OCI-LY3 (cell line): ENCODE results near the gene RHBDD1.

Experiments used
- EZH2phosphoT487 ChIP-seq: fragments of 200-600 bp; shearing (Covaris generic); IDR thresholded peaks from 2 replicates; pipeline ENCODE4 v1.6.1; 2018; ENCODE audit warnings: antibody characterized with exemption, mixed run types, low read depth
- TF ChIP-seq, protein P1 (sequence below): fragments of 200-600, 300-600 bp; sonication (generic); IDR thresholded peaks from 2 replicates; pipeline ENCODE4 v1.5.1; 2014; ENCODE audit warnings: antibody characterized with exemption, low read length, low read depth

DNA sequence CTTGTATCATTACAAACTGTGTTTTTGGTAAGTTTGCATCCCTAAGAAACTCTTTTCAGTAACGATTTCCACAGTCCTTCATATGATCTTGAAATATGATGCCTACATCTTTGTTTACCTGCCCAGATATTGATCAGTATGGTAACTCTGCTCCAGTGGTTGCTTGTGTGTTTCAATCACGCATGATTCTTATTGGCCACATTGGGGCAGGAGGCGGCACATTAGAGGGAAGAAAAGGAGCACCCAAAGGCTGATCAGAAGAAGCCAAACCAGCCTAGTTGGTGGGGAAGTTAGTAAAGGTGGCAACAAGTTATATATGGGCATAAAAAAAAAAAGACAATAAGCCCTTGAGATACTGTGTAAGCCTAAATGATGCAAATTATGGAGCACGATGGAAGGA lies 158.9 kb downstream of the RHBDD1 start:
- TF ChIP-seq, protein P1, sequence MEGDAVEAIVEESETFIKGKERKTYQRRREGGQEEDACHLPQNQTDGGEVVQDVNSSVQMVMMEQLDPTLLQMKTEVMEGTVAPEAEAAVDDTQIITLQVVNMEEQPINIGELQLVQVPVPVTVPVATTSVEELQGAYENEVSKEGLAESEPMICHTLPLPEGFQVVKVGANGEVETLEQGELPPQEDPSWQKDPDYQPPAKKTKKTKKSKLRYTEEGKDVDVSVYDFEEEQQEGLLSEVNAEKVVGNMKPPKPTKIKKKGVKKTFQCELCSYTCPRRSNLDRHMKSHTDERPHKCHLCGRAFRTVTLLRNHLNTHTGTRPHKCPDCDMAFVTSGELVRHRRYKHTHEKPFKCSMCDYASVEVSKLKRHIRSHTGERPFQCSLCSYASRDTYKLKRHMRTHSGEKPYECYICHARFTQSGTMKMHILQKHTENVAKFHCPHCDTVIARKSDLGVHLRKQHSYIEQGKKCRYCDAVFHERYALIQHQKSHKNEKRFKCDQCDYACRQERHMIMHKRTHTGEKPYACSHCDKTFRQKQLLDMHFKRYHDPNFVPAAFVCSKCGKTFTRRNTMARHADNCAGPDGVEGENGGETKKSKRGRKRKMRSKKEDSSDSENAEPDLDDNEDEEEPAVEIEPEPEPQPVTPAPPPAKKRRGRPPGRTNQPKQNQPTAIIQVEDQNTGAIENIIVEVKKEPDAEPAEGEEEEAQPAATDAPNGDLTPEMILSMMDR: no peak
- TF ChIP-seq EZH2phosphoT487: no peak
